IMR-90 (cell line): ENCODE data around the gene PTPRG.

Experiments used
- BHLHE40 ChIP-seq: fragments of 150-350 bp; IDR thresholded peaks from 2 replicates; pipeline ENCODE4 v1.6.1; 2016; ENCODE audit warnings: mild to moderate bottlenecking, low read depth, low read length
- CEBPB ChIP-seq: IDR thresholded peaks from 2 replicates; pipeline ENCODE4 v1.6.1; 2012; ENCODE audit warnings: low read depth, low read length, improper control_type of control experiment
- CTCF ChIP-seq: conservative IDR thresholded peaks from 2 replicates; pipeline ENCODE4 v1.5.1; 2012; ENCODE audit warnings: mild to moderate bottlenecking, low read depth, low read length, improper control_type of control experiment
- ELK1 ChIP-seq: fragments of 150-350 bp; IDR thresholded peaks from 2 replicates; pipeline ENCODE4 v1.6.1; 2016; ENCODE audit warnings: low read depth, mild to moderate bottlenecking, low read length, moderate library complexity, borderline replicate concordance
- FOS ChIP-seq: fragments of 150-350 bp; IDR thresholded peaks from 2 replicates; pipeline ENCODE4 v1.6.1; 2016; ENCODE audit warnings: low read depth, low read length
- MAZ ChIP-seq: IDR thresholded peaks from 2 replicates; pipeline ENCODE4 v1.6.1; 2012; ENCODE audit warnings: low read depth, mild to moderate bottlenecking, low read length, improper control_type of control experiment, moderate library complexity, borderline replicate concordance
- POLR2A ChIP-seq: IDR thresholded peaks from 2 replicates; pipeline ENCODE4 v1.6.1; 2012; ENCODE audit warnings: mild to moderate bottlenecking, low read depth, low read length
- RAD21 ChIP-seq: IDR thresholded peaks from 2 replicates; pipeline ENCODE4 v1.6.1; 2012; ENCODE audit warnings: low read length, improper control_type of control experiment
- RCOR1 ChIP-seq: IDR thresholded peaks from 2 replicates; pipeline ENCODE4 v1.6.1; 2012; ENCODE audit warnings: mild to moderate bottlenecking, low read length, improper control_type of control experiment; ENCODE audit not compliant: insufficient replicate concordance
- RFX5 ChIP-seq: IDR thresholded peaks from 2 replicates; pipeline ENCODE4 v1.8.0; 2012; ENCODE audit warnings: low read depth, mild to moderate bottlenecking, low read length, moderate library complexity
- SMC3 ChIP-seq: fragments of 150-350 bp; IDR thresholded peaks from 2 replicates; pipeline ENCODE4 v1.6.1; 2016; ENCODE audit warnings: low read depth, mild to moderate bottlenecking, antibody characterized with exemption, low read length, moderate library complexity

GRCh38 chr3:61935814-61936213 lies 374.4 kb downstream of the PTPRG start:
- TF ChIP-seq CTCF: no peak
- TF ChIP-seq BHLHE40: no peak
- TF ChIP-seq POLR2A: no peak
- no peak for TF ChIP-seq ELK1
- no peak for TF ChIP-seq CEBPB
- no peak for TF ChIP-seq SMC3
- TF ChIP-seq FOS: no peak
- TF ChIP-seq RFX5: no peak
- no peak for TF ChIP-seq RCOR1
- TF ChIP-seq MAZ: no peak
- no peak for TF ChIP-seq RAD21
